H9 (cell line): ENCODE measurements around the gene USP21. TPM values are rescaled to one million over a fixed set of nuclear protein-coding genes. Genes with fewer than 3 reads are reported as not detected.

ENCODE experiments used
- DNase-seq: peaks from one replicate; pipeline ENCODE4 v3.0.0-alpha.2; 2017
- H2AFZ ChIP-seq: one replicate; pipeline ENCODE4 v1.6.1; 2013; ENCODE audit warnings: mild to moderate bottlenecking, low read length, control low read depth, moderate library complexity
- H2AK5ac ChIP-seq: 2 replicates; pipeline ENCODE4 v1.6.1; 2013; ENCODE audit warnings: low read length, control low read depth, mixed read lengths; ENCODE audit not compliant: insufficient read length
- H2BK120ac ChIP-seq: one replicate; pipeline ENCODE4 v1.6.1; 2013; ENCODE audit warnings: low read depth, mild to moderate bottlenecking, low read length, control low read depth, inconsistent platforms; ENCODE audit not compliant: poor library complexity, severe bottlenecking
- H2BK12ac ChIP-seq: 2 replicates; pipeline ENCODE4 v1.6.1; 2013; ENCODE audit warnings: low read length, control low read depth, mixed read lengths, low read depth; ENCODE audit not compliant: insufficient read length
- H2BK15ac ChIP-seq: 2 replicates; pipeline ENCODE4 v1.6.1; 2013; ENCODE audit warnings: low read depth, low read length, control low read depth
- H2BK20ac ChIP-seq: one replicate; pipeline ENCODE4 v1.6.1; 2013; ENCODE audit warnings: low read depth, mild to moderate bottlenecking, low read length, control low read depth, inconsistent platforms; ENCODE audit not compliant: poor library complexity, severe bottlenecking
- H2BK5ac ChIP-seq: 2 replicates; pipeline ENCODE4 v1.6.1; 2013; ENCODE audit warnings: low read length, control low read depth, mixed read lengths; ENCODE audit not compliant: insufficient read length
- H3K14ac ChIP-seq: 2 replicates; pipeline ENCODE4 v1.6.1; 2013; ENCODE audit warnings: low read length, control low read depth; ENCODE audit not compliant: insufficient read depth
- H3K18ac ChIP-seq: 2 replicates; pipeline ENCODE4 v1.6.1; 2013; ENCODE audit warnings: low read depth, mild to moderate bottlenecking, mixed read lengths, low read length, control low read depth; ENCODE audit not compliant: insufficient read length
- H3K23ac ChIP-seq: 2 replicates; pipeline ENCODE4 v1.6.1; 2013; ENCODE audit warnings: low read length, control low read depth, mixed read lengths, low read depth; ENCODE audit not compliant: insufficient read length
- H3K23me2 ChIP-seq: 2 replicates; pipeline ENCODE4 v1.6.1; 2013; ENCODE audit warnings: low read depth, mild to moderate bottlenecking, mixed read lengths, low read length, control low read depth; ENCODE audit not compliant: insufficient read length, poor library complexity, severe bottlenecking
- H3K27ac ChIP-seq: 2 replicates; pipeline ENCODE4 v1.5.1; 2013; ENCODE audit warnings: low read length, control low read depth, mixed read lengths, low read depth; ENCODE audit not compliant: insufficient read length
- H3K27me3 ChIP-seq: 2 replicates; pipeline ENCODE4 v1.6.1; 2013; ENCODE audit warnings: low read length, control low read depth, inconsistent platforms; ENCODE audit not compliant: insufficient read depth
- H3K4ac ChIP-seq: 2 replicates; pipeline ENCODE4 v1.6.1; 2013; ENCODE audit warnings: low read depth, mild to moderate bottlenecking, control low read depth, inconsistent platforms, low read length, moderate library complexity
- H3K4me1 ChIP-seq: 2 replicates; pipeline ENCODE4 v1.6.1; 2013; ENCODE audit warnings: low read length, control low read depth, inconsistent platforms; ENCODE audit not compliant: insufficient read depth
- H3K4me2 ChIP-seq: 2 replicates; pipeline ENCODE4 v1.6.1; 2013; ENCODE audit warnings: low read length, control low read depth, mixed read lengths; ENCODE audit not compliant: insufficient read length, insufficient read depth
- H3K56ac ChIP-seq: 2 replicates; pipeline ENCODE4 v1.6.1; 2013; ENCODE audit warnings: low read depth, mild to moderate bottlenecking, mixed read lengths, low read length, control low read depth; ENCODE audit not compliant: insufficient read length
- H3K79me1 ChIP-seq: 2 replicates; pipeline ENCODE4 v1.6.1; 2013; ENCODE audit warnings: low read depth, mild to moderate bottlenecking, moderate library complexity, low read length, control low read depth, inconsistent platforms; ENCODE audit not compliant: insufficient read depth, poor library complexity, severe bottlenecking
- H3K79me2 ChIP-seq: 2 replicates; pipeline ENCODE4 v1.6.1; 2013; ENCODE audit warnings: low read length, control low read depth, inconsistent platforms; ENCODE audit not compliant: insufficient read depth
- H3K9ac ChIP-seq: 2 replicates; pipeline ENCODE4 v1.6.1; 2013; ENCODE audit warnings: low read length, control low read depth, mixed read lengths; ENCODE audit not compliant: insufficient read length; ENCODE audit errors: extremely low read depth
- H3K9me3 ChIP-seq: one replicate; pipeline ENCODE4 v1.6.1; 2013; ENCODE audit warnings: low read depth, low read length, inconsistent platforms; ENCODE audit not compliant: control insufficient read depth
- H3T11ph ChIP-seq: one replicate; pipeline ENCODE4 v1.6.1; 2013; ENCODE audit warnings: mild to moderate bottlenecking, low read length, control low read depth, inconsistent platforms
- H4K20me1 ChIP-seq: one replicate; pipeline ENCODE4 v1.6.1; 2013; ENCODE audit not compliant: control insufficient read depth, insufficient read length, insufficient read depth
- H4K5ac ChIP-seq: 2 replicates; pipeline ENCODE4 v1.6.1; 2013; ENCODE audit warnings: low read depth, mild to moderate bottlenecking, mixed read lengths, low read length, control low read depth; ENCODE audit not compliant: insufficient read length
- H4K8ac ChIP-seq: replicated peaks from 2 replicates; pipeline ENCODE4 v1.6.1; 2013; ENCODE audit warnings: low read length, control low read depth, mixed read lengths, low read depth; ENCODE audit not compliant: insufficient read length
- H4K91ac ChIP-seq: 2 replicates; pipeline ENCODE4 v1.6.1; 2013; ENCODE audit warnings: low read depth, mild to moderate bottlenecking, moderate library complexity, mixed read lengths, low read length, control low read depth; ENCODE audit not compliant: insufficient read length
- H3K27ac Mint-ChIP-seq, 3 experiments: 2 replicates in 2 of 3; 3 replicates in 1 of 3; pipeline ENCODE4 v1.8.0; 2020 to 2021; ENCODE audit warnings: mixed read lengths in 3 of 3, mild to moderate bottlenecking in 1 of 3, moderate library complexity in 1 of 3
- H3K27me3 Mint-ChIP-seq: 2 replicates; pipeline ENCODE4 v1.8.0; 2021; ENCODE audit warnings: low read depth, mild to moderate bottlenecking, moderate library complexity, mixed read lengths
- H3K36me3 Mint-ChIP-seq, 3 experiments: 2 replicates in 2 of 3; 3 replicates in 1 of 3; pipeline ENCODE4 v1.8.0; 2020 to 2021; ENCODE audit warnings: low read depth in 3 of 3, mixed read lengths in 3 of 3; ENCODE audit not compliant: insufficient read depth in 1 of 3
- H3K4me1 Mint-ChIP-seq, 2 experiments: 2 replicates each; pipeline ENCODE4 v1.8.0; 2020; ENCODE audit warnings: mixed read lengths in 2 of 2
- H3K4me3 Mint-ChIP-seq, 2 experiments: 2 replicates in 1 of 2; 3 replicates in 1 of 2; pipeline ENCODE4 v1.8.0; 2020 to 2021; ENCODE audit warnings: mild to moderate bottlenecking in 2 of 2, mixed read lengths in 2 of 2, moderate library complexity in 1 of 2
- H3K9me3 Mint-ChIP-seq, 2 experiments: 2 replicates in 1 of 2; 3 replicates in 1 of 2; pipeline ENCODE4 v1.8.0; 2020; ENCODE audit warnings: mild to moderate bottlenecking in 2 of 2, mixed read lengths in 2 of 2, moderate library complexity in 1 of 2
- WGBS: extraction: QIAGEN DNeasy Blood & Tissue Kit; methylation state at CpG from one replicate; pipeline ENCODE4 v1.1.7; 2013; ENCODE audit warnings: missing lambda C conversion rate, low lambda C conversion rate, mixed read lengths; ENCODE audit not compliant: insufficient read length; ENCODE audit errors: extremely low coverage; 5-methylcytosine and 5-hydroxymethylcytosine counted together
- total RNA-seq: library from RNA; stranded (reverse); gene quantifications from 2 replicates; pipeline ENCODE4 v1.2.1, GENCODE V29; 2021
- TF ChIP-seq, protein P1 (sequence below): fragments of 200-600 bp; sonication (generic); conservative IDR thresholded peaks from 3 replicates; pipeline ENCODE4 v1.8.0; 2021; ENCODE audit warnings: antibody characterized with exemption, mild to moderate bottlenecking

The USP21 gene
- total RNA-seq, 1 experiment from 2014 or later: 17.9 TPM

DNA sequence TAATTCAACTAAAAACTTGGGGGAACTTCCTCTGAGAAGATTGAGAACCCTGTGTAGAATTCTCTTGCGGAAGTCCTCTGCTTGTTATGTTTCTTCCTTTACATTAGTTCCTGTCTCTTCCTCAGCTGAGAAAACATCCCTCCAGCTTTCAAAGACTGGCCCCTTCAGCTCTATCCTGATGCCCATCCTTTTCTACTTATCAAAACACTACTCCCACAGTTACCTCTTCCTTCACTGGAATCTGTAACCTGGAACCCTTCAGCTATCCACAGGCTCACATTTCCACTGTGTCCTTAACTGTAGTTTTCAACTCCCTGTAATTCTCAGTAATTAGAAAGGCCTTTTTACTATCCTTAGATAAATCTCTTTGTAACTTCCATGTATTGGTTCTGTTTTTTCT is 20.9 kb upstream of the USP21 start:
- H2AK5ac ChIP-seq: no peak overlapping the region
- no peak overlapping the region for H3K56ac ChIP-seq
- no peak overlapping the region for H2BK120ac ChIP-seq
- no peak overlapping the region for H3K4ac ChIP-seq
- no peak overlapping the region for H2BK15ac ChIP-seq
- H3K79me1 ChIP-seq: peaks cover 4% of the 10 kb centered on the region
- H3K9ac ChIP-seq: no peak overlapping the region
- no peak for DNase-seq
- H2BK12ac ChIP-seq: no peak overlapping the region
- H3K27ac Mint-ChIP-seq: no peak overlapping the region; a peak in 1 of 7 replicates
- no CpG with 5 or more reads among the region's 1 CpG for WGBS
- H4K91ac ChIP-seq: no peak overlapping the region
- H3K9me3 Mint-ChIP-seq: no peaks in the 10 kb centered on the region
- no peak overlapping the region for H4K8ac ChIP-seq
- H3K27me3 Mint-ChIP-seq: no peaks in the 10 kb centered on the region
- H3K27me3 ChIP-seq: no peaks in the 10 kb centered on the region
- no peak overlapping the region for H3T11ph ChIP-seq
- H3K27ac ChIP-seq: no peak overlapping the region
- H3K36me3 Mint-ChIP-seq: peaks cover 0 to 2% (median 0%) of the 10 kb centered on the region in 3 experiments; a peak in 1 of 7 replicates
- H3K23me2 ChIP-seq: peaks cover 4% of the 10 kb centered on the region
- no peak overlapping the region for H2AFZ ChIP-seq
- no peak overlapping the region for H3K18ac ChIP-seq
- H3K4me3 Mint-ChIP-seq: no peak overlapping the region
- no peaks in the 10 kb centered on the region for H3K4me1 Mint-ChIP-seq
- no peak overlapping the region for H3K4me2 ChIP-seq
- H4K20me1 ChIP-seq: no peaks in the 10 kb centered on the region
- no peaks in the 10 kb centered on the region for H3K9me3 ChIP-seq
- H3K14ac ChIP-seq: no peak overlapping the region
- H4K5ac ChIP-seq: no peak overlapping the region
- H3K79me2 ChIP-seq: peaks cover 3% of the 10 kb centered on the region; the same call in 1 of the 2 replicates
- no peaks in the 10 kb centered on the region for H3K4me1 ChIP-seq
- TF ChIP-seq, protein P1, sequence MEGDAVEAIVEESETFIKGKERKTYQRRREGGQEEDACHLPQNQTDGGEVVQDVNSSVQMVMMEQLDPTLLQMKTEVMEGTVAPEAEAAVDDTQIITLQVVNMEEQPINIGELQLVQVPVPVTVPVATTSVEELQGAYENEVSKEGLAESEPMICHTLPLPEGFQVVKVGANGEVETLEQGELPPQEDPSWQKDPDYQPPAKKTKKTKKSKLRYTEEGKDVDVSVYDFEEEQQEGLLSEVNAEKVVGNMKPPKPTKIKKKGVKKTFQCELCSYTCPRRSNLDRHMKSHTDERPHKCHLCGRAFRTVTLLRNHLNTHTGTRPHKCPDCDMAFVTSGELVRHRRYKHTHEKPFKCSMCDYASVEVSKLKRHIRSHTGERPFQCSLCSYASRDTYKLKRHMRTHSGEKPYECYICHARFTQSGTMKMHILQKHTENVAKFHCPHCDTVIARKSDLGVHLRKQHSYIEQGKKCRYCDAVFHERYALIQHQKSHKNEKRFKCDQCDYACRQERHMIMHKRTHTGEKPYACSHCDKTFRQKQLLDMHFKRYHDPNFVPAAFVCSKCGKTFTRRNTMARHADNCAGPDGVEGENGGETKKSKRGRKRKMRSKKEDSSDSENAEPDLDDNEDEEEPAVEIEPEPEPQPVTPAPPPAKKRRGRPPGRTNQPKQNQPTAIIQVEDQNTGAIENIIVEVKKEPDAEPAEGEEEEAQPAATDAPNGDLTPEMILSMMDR: no peak
- H2BK20ac ChIP-seq: no peak overlapping the region
- no peak overlapping the region for H2BK5ac ChIP-seq
- H3K23ac ChIP-seq: no peak overlapping the region
